GM23338 (cell line): ENCODE results near the gene TCF7L1. TPM values are rescaled to one million over a fixed set of nuclear protein-coding genes. Genes with fewer than 3 reads are reported as not detected.

Experiments
- ATAC-seq: fragments of 200-7000 bp; cut with Tn5 transposase; 3 replicates; pipeline ENCODE4 v1.9.1; 2020
- DNase-seq: peaks from one replicate; pipeline ENCODE4 v3.0.0-alpha.2; 2015; ENCODE audit warnings: low spot score
- H2AFZ ChIP-seq: fragments of 200-600 bp; sonication (generic); 2 replicates; pipeline ENCODE4 v1.8.0; 2016; ENCODE audit warnings: antibody characterized with exemption, mild to moderate bottlenecking, moderate library complexity
- H3F3A ChIP-seq: fragments of 200-600 bp; sonication (generic); replicated peaks from 2 replicates; pipeline ENCODE4 v1.8.0; 2017; ENCODE audit warnings: antibody characterized with exemption, mixed run types, low read depth
- H3K27ac ChIP-seq: fragments of 200-600 bp; sonication (generic); 2 replicates; pipeline ENCODE4 v1.6.1; 2016; ENCODE audit warnings: low read depth
- H3K27me3 ChIP-seq: fragments of 200-600 bp; sonication (generic); 2 replicates; pipeline ENCODE4 v1.8.0; 2016; ENCODE audit warnings: mild to moderate bottlenecking, mixed run types, moderate library complexity; ENCODE audit not compliant: insufficient read depth
- H3K36me3 ChIP-seq: fragments of 200-600 bp; sonication (generic); 2 replicates; pipeline ENCODE4 v1.8.0; 2016; ENCODE audit warnings: mild to moderate bottlenecking; ENCODE audit not compliant: insufficient read depth
- H3K4me1 ChIP-seq: fragments of 200-600 bp; sonication (generic); 2 replicates; pipeline ENCODE4 v1.8.0; 2016; ENCODE audit warnings: mild to moderate bottlenecking, moderate library complexity; ENCODE audit not compliant: insufficient read depth
- H3K4me2 ChIP-seq: fragments of 200-600 bp; sonication (generic); 2 replicates; pipeline ENCODE4 v1.7.1; 2017; ENCODE audit warnings: mixed run types
- H3K4me3 ChIP-seq: fragments of 200-600 bp; sonication (generic); 2 replicates; pipeline ENCODE4 v1.6.1; 2016; ENCODE audit warnings: mixed run types
- H3K79me2 ChIP-seq: fragments of 200-600 bp; sonication (generic); replicated peaks from 2 replicates; pipeline ENCODE4 v1.8.0; 2017; ENCODE audit warnings: mild to moderate bottlenecking; ENCODE audit not compliant: insufficient read depth
- H3K9me2 ChIP-seq: fragments of 200-600 bp; sonication (generic); 2 replicates; pipeline ENCODE4 v1.8.0; 2017; ENCODE audit not compliant: insufficient read depth
- H4K20me1 ChIP-seq: fragments of 200-600 bp; sonication (generic); replicated peaks from 2 replicates; pipeline ENCODE4 v1.8.0; 2017; ENCODE audit warnings: mild to moderate bottlenecking; ENCODE audit not compliant: insufficient read depth
- H3K27ac Mint-ChIP-seq: 2 replicates; pipeline ENCODE4 v1.8.0; 2020; ENCODE audit warnings: inconsistent platforms, mild to moderate bottlenecking, moderate library complexity, mixed read lengths
- H3K27me3 Mint-ChIP-seq: 3 replicates; pipeline ENCODE4 v1.8.0; 2022; ENCODE audit warnings: low read depth, mild to moderate bottlenecking, moderate library complexity, mixed read lengths, inconsistent platforms; ENCODE audit not compliant: insufficient read depth, poor library complexity
- H3K36me3 Mint-ChIP-seq: 3 replicates; pipeline ENCODE4 v1.8.0; 2021; ENCODE audit warnings: low read depth, mild to moderate bottlenecking, inconsistent platforms, moderate library complexity, mixed read lengths
- H3K4me1 Mint-ChIP-seq: 3 replicates; pipeline ENCODE4 v1.8.0; 2020; ENCODE audit warnings: mild to moderate bottlenecking, inconsistent platforms, mixed read lengths
- H3K4me3 Mint-ChIP-seq: 3 replicates; pipeline ENCODE4 v1.8.0; 2021; ENCODE audit warnings: moderate library complexity, mild to moderate bottlenecking, inconsistent platforms, mixed read lengths
- H3K9me3 Mint-ChIP-seq: 3 replicates; pipeline ENCODE4 v1.8.0; 2020; ENCODE audit warnings: moderate library complexity, mild to moderate bottlenecking, inconsistent platforms, mixed read lengths
- CREB1 ChIP-seq: fragments of 250-450 bp; sonication (Bioruptor Pico); IDR thresholded peaks from 2 replicates; pipeline ENCODE4 v1.5.0; 2020; ENCODE audit warnings: low read depth, mild to moderate bottlenecking, moderate library complexity
- CTCF ChIP-seq, 2 experiments: fragments of 200-600 bp in 1 of 2; sonication (generic) in 1 of 2; conservative IDR thresholded peaks; 2 replicates each; pipeline versions ENCODE4 v1.5.1 to v1.6.1; 2016 to 2017; ENCODE audit warnings: antibody characterized with exemption in 2 of 2, low read depth in 2 of 2, mild to moderate bottlenecking in 2 of 2, moderate library complexity in 1 of 2
- EZH2phosphoT487 ChIP-seq: fragments of 200-600 bp; sonication (generic); IDR thresholded peaks from one replicate; pipeline ENCODE4 v1.8.1; 2018; ENCODE audit warnings: antibody characterized with exemption; ENCODE audit not compliant: unreplicated experiment
- NANOG ChIP-seq: IDR thresholded peaks from 2 replicates; pipeline ENCODE4 v1.6.1; 2016; ENCODE audit warnings: antibody characterized with exemption, borderline replicate concordance
- POLR2AphosphoS5 ChIP-seq: IDR thresholded peaks from 2 replicates; pipeline ENCODE4 v1.6.1; 2016; ENCODE audit warnings: antibody characterized with exemption, low read depth
- STAT1 ChIP-seq: IDR thresholded peaks from one replicate; pipeline ENCODE4 v1.6.1; 2016; ENCODE audit warnings: antibody characterized with exemption; ENCODE audit not compliant: unreplicated experiment
- ZNF114 ChIP-seq: fragments of 250-450 bp; sonication (Bioruptor Pico); IDR thresholded peaks from 2 replicates; pipeline ENCODE4 v1.5.0; 2020; ENCODE audit warnings: mild to moderate bottlenecking, moderate library complexity
- ZNF331 ChIP-seq: fragments of 250-450 bp; sonication (Bioruptor Pico); IDR thresholded peaks from 2 replicates; pipeline ENCODE4 v1.5.0; 2020; ENCODE audit warnings: low read depth, mild to moderate bottlenecking, moderate library complexity
- ZNF462 ChIP-seq: fragments of 250-450 bp; sonication (Bioruptor Pico); IDR thresholded peaks from 2 replicates; pipeline ENCODE4 v1.5.0; 2020; ENCODE audit warnings: mild to moderate bottlenecking, moderate library complexity
- polyA plus RNA-seq: library from polyadenylated mRNA; unstranded; fragments of >200 nt; fragmentation: Nextera tagmentation; extraction: Ambion mirVana; gene quantifications from 2 replicates; pipeline ENCODE4 v1.2.1, GENCODE V29; 2016
- total RNA-seq: library from RNA; depleted of rRNA; stranded (reverse); fragments of >200 nt; shearing (Covaris generic); gene quantifications from 2 replicates; pipeline ENCODE4 v1.2.3, GENCODE V29; 2014

TCF7L1 gene
- total and polyA plus RNA-seq, 2 experiments from 2014 or later: 47.3 to 101 TPM

GRCh38 chr2:85178154-85178553, 45.0 kb downstream of the TCF7L1 start (continued):
- TF ChIP-seq ZNF462 (CRISPR knock-in tag): no peak
- TF ChIP-seq EZH2phosphoT487: no peak
- TF ChIP-seq STAT1: no peak

- H3F3A ChIP-seq: peaks cover 21% of the 10 kb centered on the region; the same call in 1 of the 2 replicates
- H3K27me3 ChIP-seq: no peaks in the 10 kb centered on the region
- Mint-ChIP-seq H3K4me1 (peaks cover 94% of the 10 kb centered on the region), H3K9me3 (no peaks in the 10 kb centered on the region), H3K4me3 (peak overlapping the region; percentile 52), H3K27ac (peak overlapping the region; percentile 76), H3K36me3 (peaks cover 34% of the 10 kb centered on the region), H3K27me3 (peaks cover 10% of the 10 kb centered on the region)
- peak; percentile 62 for DNase-seq
- H3K9me2 ChIP-seq: no peaks in the 10 kb centered on the region
- peaks cover 100% of the 10 kb centered on the region for H3K79me2 ChIP-seq
- H4K20me1 ChIP-seq: peaks cover 77% of the 10 kb centered on the region
- H2AFZ ChIP-seq: no peak overlapping the region
- peak overlapping the region; percentile 86 for H3K27ac ChIP-seq
- peak overlapping the region; percentile 78 for H3K4me2 ChIP-seq
- peak overlapping the region; percentile 21 for H3K4me3 ChIP-seq
- ATAC-seq: peak; percentile 19
- H3K4me1 ChIP-seq: peaks cover 81% of the 10 kb centered on the region
- 0 out of 2 replicates have a peak, but pooled peaks cover 4% of the 10 kb centered on the region for H3K36me3 ChIP-seq
- no peak for TF ChIP-seq POLR2AphosphoS5
- no peak for TF ChIP-seq ZNF462 (CRISPR knock-in tag)
- TF ChIP-seq ZNF114 (CRISPR knock-in tag): no peak
- no peak for TF ChIP-seq ZNF331 (CRISPR knock-in tag)
- no peak for TF ChIP-seq CREB1
- TF ChIP-seq CTCF (conservative IDR thresholded peaks at IDR 0.05; ENCODE audit: low read depth in 2 of 2): no peak
- TF ChIP-seq NANOG: no peak
These were observed 45.8 kb downstream of the TCF7L1 start for GRCh38 chr2:85178980-85179411.
